ENCODE measurements around the gene AP5B1. TPM values are rescaled to one million over a fixed set of nuclear protein-coding genes. Genes with fewer than 3 reads are reported as not detected.

AP5B1 gene
- total RNA-seq, 1 experiment from 2014 or later: 19.5 TPM

DNA sequence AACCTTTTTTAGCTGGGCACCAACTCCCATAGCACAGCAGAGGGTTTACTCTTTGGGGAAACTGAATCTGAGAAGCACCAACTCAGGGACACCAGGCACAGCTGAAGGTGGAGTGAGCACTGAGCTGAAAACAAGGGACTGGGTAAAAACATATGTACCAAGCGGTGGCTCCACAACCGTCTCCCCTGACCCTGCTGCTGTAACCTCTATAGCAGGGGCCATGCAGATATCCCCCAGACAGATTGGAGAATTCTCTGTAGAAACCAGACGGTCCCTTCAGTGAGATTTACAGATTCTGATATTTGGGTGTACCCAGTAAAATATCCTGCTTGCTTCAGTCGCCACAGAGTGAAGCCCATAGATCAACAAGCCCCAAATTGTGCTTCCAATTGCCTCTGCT lies 48.7 kb upstream of the AP5B1 start:
- no peak overlapping the region for H3K27ac ChIP-seq (ENCODE audit: low read depth, low read length)
- ChIA-PET POLR2A (interaction anchor here (1.6 kb wide), 1 partner anchor 21 kb away, joined by 4 read pairs; no protein-coding TSS in a partner anchor), RAD21 (ENCODE audit: low non-redundant PET in 1 of 2, low total read pairs in 2 of 2, uncharacterized antibody in 2 of 2, unreplicated experiment in 2 of 2) (no interaction called here), CTCF (no interaction called here)
- H3K36me3 ChIP-seq (ENCODE audit: control insufficient read depth in 1 of 2, insufficient read depth in 2 of 2, low read length in 2 of 2): no peaks in the 10 kb centered on the region
- H3K9ac ChIP-seq (ENCODE audit: low read length): no peak overlapping the region
- ATAC-seq: no peak
- H3K79me2 ChIP-seq (ENCODE audit: insufficient read depth, low read length): no peaks in the 10 kb centered on the region
- peaks cover 17% of the 10 kb centered on the region for H3K27me3 ChIP-seq (ENCODE audit: insufficient read depth, low read length)
- no peaks in the 10 kb centered on the region for H3K9me2 ChIP-seq (ENCODE audit: insufficient read depth)
- H3K4me1 ChIP-seq (ENCODE audit: control insufficient read depth in 1 of 2, insufficient read depth in 2 of 2, low read length in 2 of 2): no peaks in the 10 kb centered on the region
- no peaks in the 10 kb centered on the region for H4K20me1 ChIP-seq (ENCODE audit: insufficient read depth)
- BruUV-seq (replicated peaks): no TSS peak
- intact Hi-C loops (cut with micrococcal nuclease): no loop called here
- no peak overlapping the region for H2AFZ ChIP-seq (ENCODE audit: low read depth, low read length, poor library complexity, severe bottlenecking)
- TF ChIP-seq SRF (IDR thresholded peaks at IDR 0.05; ENCODE audit: low read depth) (no peak), RAD21 (IDR thresholded peaks at IDR 0.05; ENCODE audit: low read depth) (no peak), FOSL1 (IDR thresholded peaks at IDR 0.05; ENCODE audit: low read depth) (no peak), CEBPB (IDR thresholded peaks at IDR 0.05; ENCODE audit: low read depth) (no peak), EZH2 (IDR thresholded peaks at IDR 0.05) (no peak), EGR1 (IDR thresholded peaks at IDR 0.05; ENCODE audit: low read depth) (no peak), JUND (IDR thresholded peaks at IDR 0.05) (no peak), TCF7L2 (IDR thresholded peaks at IDR 0.05; ENCODE audit: borderline replicate concordance, extremely low read depth, insufficient read depth, insufficient read length) (no peak), CBX3 (IDR thresholded peaks at IDR 0.05; ENCODE audit: low read depth) (no peak), EZH2phosphoT487 (IDR thresholded peaks at IDR 0.05; ENCODE audit: borderline replicate concordance) (no peak), POLR2A (IDR thresholded peaks at IDR 0.05; ENCODE audit: borderline replicate concordance, extremely low read depth, insufficient read depth, insufficient read length) (no peak), ELF1 (IDR thresholded peaks at IDR 0.05; ENCODE audit: borderline replicate concordance, low read depth) (no peak), SIN3A (IDR thresholded peaks at IDR 0.05; ENCODE audit: low read depth) (no peak)
- TF ChIP-seq, protein P1, sequence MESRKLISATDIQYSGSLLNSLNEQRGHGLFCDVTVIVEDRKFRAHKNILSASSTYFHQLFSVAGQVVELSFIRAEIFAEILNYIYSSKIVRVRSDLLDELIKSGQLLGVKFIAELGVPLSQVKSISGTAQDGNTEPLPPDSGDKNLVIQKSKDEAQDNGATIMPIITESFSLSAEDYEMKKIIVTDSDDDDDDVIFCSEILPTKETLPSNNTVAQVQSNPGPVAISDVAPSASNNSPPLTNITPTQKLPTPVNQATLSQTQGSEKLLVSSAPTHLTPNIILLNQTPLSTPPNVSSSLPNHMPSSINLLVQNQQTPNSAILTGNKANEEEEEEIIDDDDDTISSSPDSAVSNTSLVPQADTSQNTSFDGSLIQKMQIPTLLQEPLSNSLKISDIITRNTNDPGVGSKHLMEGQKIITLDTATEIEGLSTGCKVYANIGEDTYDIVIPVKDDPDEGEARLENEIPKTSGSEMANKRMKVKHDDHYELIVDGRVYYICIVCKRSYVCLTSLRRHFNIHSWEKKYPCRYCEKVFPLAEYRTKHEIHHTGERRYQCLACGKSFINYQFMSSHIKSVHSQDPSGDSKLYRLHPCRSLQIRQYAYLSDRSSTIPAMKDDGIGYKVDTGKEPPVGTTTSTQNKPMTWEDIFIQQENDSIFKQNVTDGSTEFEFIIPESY (IDR thresholded peaks at IDR 0.05; ENCODE audit: extremely low read depth, insufficient replicate concordance, low read length): no peak
- TF ChIP-seq, protein P2, sequence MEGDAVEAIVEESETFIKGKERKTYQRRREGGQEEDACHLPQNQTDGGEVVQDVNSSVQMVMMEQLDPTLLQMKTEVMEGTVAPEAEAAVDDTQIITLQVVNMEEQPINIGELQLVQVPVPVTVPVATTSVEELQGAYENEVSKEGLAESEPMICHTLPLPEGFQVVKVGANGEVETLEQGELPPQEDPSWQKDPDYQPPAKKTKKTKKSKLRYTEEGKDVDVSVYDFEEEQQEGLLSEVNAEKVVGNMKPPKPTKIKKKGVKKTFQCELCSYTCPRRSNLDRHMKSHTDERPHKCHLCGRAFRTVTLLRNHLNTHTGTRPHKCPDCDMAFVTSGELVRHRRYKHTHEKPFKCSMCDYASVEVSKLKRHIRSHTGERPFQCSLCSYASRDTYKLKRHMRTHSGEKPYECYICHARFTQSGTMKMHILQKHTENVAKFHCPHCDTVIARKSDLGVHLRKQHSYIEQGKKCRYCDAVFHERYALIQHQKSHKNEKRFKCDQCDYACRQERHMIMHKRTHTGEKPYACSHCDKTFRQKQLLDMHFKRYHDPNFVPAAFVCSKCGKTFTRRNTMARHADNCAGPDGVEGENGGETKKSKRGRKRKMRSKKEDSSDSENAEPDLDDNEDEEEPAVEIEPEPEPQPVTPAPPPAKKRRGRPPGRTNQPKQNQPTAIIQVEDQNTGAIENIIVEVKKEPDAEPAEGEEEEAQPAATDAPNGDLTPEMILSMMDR (IDR thresholded peaks at IDR 0.05 in 2 of 3, conservative IDR thresholded peaks at IDR 0.05 in 1 of 3; ENCODE audit: borderline replicate concordance in 1 of 3, insufficient read depth in 1 of 3, low read depth in 2 of 3, low read length in 2 of 3): no peak
- H3K4me3 ChIP-seq (replicated peaks in 1 of 2; ENCODE audit: low read depth in 1 of 2, low read length in 2 of 2): no peak overlapping the region
- H3K9me3 ChIP-seq (ENCODE audit: control insufficient read depth in 1 of 2, insufficient read depth in 1 of 2, low read depth in 1 of 2, low read length in 2 of 2): no peaks in the 10 kb centered on the region
- no peak overlapping the region for H3K4me2 ChIP-seq (ENCODE audit: low read length)
- DNase-seq (ENCODE audit: low read depth, low spot score): no peak

Measured in HCT116 (cell line).